Cardiac muscle cell (in vitro differentiated cells and primary cell): Measurements from ENCODE around the gene ENOX1. TPM values are rescaled to one million over a fixed set of nuclear protein-coding genes. Genes with fewer than 3 reads are reported as not detected.

Source experiments
- DNase-seq, 2 donors: peaks; one replicate each; pipeline versions ENCODE4 v3.0.0 to v3.0.0-alpha.2; 2010 to 2017; ENCODE audit warnings: low read depth in 1 of 2, low spot score in 1 of 2
- H3K27ac ChIP-seq: fragments of 200-600 bp; sonication (generic); 2 replicates; pipeline ENCODE4 v1.5.1; 2016
- H3K27me3 ChIP-seq: fragments of 200-600 bp; sonication (generic); 2 replicates; pipeline ENCODE4 v1.6.0; 2016; ENCODE audit warnings: control low read depth
- H3K36me3 ChIP-seq: fragments of 200-600 bp; sonication (generic); 2 replicates; pipeline ENCODE4 v1.5.1; 2016; ENCODE audit warnings: control low read depth
- H3K4me1 ChIP-seq: fragments of 200-600 bp; sonication (generic); 2 replicates; pipeline ENCODE4 v1.8.1; 2017; ENCODE audit warnings: low read depth, mild to moderate bottlenecking, mixed run types
- H3K4me3 ChIP-seq: fragments of 200-600 bp; sonication (generic); 2 replicates; pipeline ENCODE4 v1.5.1; 2016; ENCODE audit warnings: mild to moderate bottlenecking
- H3K9me3 ChIP-seq: fragments of 200-600 bp; sonication (generic); 2 replicates; pipeline ENCODE4 v1.5.1; 2017; ENCODE audit warnings: low read depth, mild to moderate bottlenecking, control low read depth
- CTCF ChIP-seq: IDR thresholded peaks from 2 replicates; pipeline ENCODE4 v1.5.1; 2012; ENCODE audit warnings: low read depth, mild to moderate bottlenecking, low read length
- polyA plus RNA-seq: library from polyadenylated mRNA; unstranded; fragments of >200 nt; fragmentation: Nextera tagmentation; extraction: Ambion mirVana; gene quantifications from 2 replicates; pipeline ENCODE4 v1.2.1, GENCODE V29; 2016
- total RNA-seq: library from RNA; depleted of rRNA; stranded (reverse); fragments of >200 nt; gene quantifications from 2 replicates; pipeline ENCODE4 v1.2.3, GENCODE V29; 2016

ENOX1 gene
- total and polyA plus RNA-seq, 2 experiments from 2014 or later, result 2.0 to 5.1 TPM

DNA sequence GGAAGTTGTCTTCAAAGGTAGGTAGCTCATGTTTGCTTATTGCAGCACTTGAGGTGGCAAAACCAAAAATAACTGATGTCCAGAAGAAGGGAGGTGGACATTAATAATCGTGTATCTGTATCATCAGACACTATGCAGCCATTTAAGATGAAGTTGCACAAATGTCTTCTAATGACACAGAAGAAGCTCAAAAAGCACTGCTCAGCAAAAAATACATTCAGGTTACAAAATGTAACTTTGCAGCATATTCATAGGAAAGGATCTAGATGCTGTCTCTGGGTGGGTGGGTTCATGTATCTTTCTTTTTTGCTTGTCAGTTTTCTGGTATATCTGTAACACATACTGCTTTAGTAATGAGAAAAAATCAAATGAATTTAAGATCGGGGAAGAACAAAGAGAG is 515.6 kb downstream of the ENOX1 start:
- peak overlapping the region; percentile 94 for H3K27ac ChIP-seq
- DNase-seq, result no peak
- H3K4me3 ChIP-seq, result no peak overlapping the region
- H3K27me3 ChIP-seq, result no peaks in the 10 kb centered on the region
- no peaks in the 10 kb centered on the region for H3K36me3 ChIP-seq
- H3K9me3 ChIP-seq, result no peaks in the 10 kb centered on the region
- peaks cover 51% of the 10 kb centered on the region for H3K4me1 ChIP-seq
- TF ChIP-seq CTCF, result no peak

DNA sequence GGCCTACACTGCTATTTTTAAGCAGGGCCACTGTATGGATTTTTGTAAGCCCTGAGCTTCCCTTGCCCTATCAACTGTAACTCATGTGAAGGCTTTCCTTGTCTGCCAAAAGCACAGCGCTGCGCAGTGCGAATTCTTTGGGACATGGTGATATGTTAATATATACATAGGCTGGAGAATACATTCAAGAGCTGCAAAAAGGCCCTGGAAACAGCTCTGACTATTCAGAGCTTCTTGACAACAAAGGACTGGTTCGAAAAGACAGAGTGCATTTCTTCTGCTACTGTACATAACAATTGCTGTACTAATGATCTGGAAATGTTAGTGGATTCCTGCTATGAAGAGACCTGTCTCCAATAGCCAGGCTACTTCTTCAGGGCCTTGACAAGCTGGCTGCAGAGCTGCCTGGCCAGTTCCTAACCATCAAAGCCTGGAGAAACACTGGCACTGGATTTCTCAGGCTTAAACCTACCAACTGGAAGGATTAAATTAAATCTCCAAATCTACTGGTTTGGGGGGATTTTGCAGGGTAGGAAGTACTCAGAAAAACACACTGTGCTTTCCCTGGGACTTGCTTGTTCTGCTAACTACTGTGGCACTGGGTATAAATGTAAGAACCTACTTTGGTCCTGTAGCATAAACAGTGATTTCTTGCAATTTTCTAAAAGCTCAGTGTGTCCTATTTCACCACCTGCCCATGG is 516.5 kb downstream of the ENOX1 start:
- Histone ChIP-seq H3K4me3 (no peak overlapping the region), H3K36me3 (no peaks in the 10 kb centered on the region), H3K4me1 (peaks cover 60% of the 10 kb centered on the region), H3K9me3 (no peaks in the 10 kb centered on the region), H3K27ac (peak overlapping the region; percentile 94), H3K27me3 (no peaks in the 10 kb centered on the region)
- DNase-seq, result peak in 1 of 2 donors; percentile 15
- TF ChIP-seq CTCF, result no peak

- DNase-seq, result peak; percentile 44 to 96
- Histone ChIP-seq H3K4me1 (peaks cover 66% of the 10 kb centered on the region), H3K27me3 (no peaks in the 10 kb centered on the region), H3K27ac (peak overlapping the region; percentile 94), H3K36me3 (no peaks in the 10 kb centered on the region), H3K4me3 (no peak overlapping the region), H3K9me3 (no peaks in the 10 kb centered on the region)
- TF ChIP-seq CTCF, result no peak
Observed at GRCh38 chr13:43269037-43269481, 517.7 kb downstream of the ENOX1 start.

DNA sequence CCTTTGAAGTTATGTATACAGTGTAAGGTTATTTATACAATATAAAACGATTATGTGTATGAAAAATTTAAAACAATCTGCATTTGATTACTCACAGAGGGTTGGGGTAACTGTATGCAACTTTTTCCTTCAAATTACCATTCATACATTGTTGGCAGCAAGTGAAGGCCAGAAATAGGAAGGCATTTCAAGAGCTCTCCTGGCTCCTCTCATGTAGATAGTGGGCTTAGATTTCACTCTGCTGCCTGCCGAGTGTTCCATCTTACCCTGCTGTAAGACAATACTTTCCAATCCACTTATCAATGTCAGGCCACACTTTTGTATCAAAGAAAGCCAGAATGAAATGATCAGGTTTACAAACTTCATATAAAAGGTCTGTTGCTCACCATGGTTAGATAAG is 518.1 kb downstream of the ENOX1 start:
- TF ChIP-seq CTCF, result no peak
- Histone ChIP-seq H3K9me3 (no peaks in the 10 kb centered on the region), H3K4me3 (no peak overlapping the region), H3K27me3 (no peaks in the 10 kb centered on the region), H3K27ac (peak overlapping the region; percentile 94), H3K36me3 (no peaks in the 10 kb centered on the region), H3K4me1 (peaks cover 66% of the 10 kb centered on the region)
- peak; percentile 32 to 75 for DNase-seq

DNA sequence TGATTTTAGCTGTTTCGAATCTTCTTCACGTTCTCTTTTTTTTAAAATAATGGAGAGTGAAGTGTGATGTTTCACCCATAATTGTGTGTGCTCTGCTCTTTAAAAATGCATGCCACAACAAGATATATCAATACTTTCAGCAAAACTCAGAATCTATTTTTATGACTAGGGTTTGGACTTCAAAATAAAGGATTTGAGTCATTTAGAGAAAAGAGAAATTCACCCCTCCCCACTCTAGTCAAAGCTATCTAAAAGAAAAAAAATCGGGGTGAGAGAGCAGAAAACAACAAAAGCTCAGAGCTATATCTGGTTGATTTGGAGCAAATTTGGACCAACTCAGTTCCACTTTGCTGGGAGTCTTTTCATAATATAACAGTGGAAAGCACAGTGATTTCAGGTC is 518.9 kb downstream of the ENOX1 start:
- no peak overlapping the region for H3K4me3 ChIP-seq
- TF ChIP-seq CTCF, result no peak

More for the DNA sequence above, 518.9 kb downstream of the ENOX1 start:
- Histone ChIP-seq H3K4me1 (peaks cover 66% of the 10 kb centered on the region), H3K9me3 (no peaks in the 10 kb centered on the region), H3K36me3 (no peaks in the 10 kb centered on the region), H3K27me3 (no peaks in the 10 kb centered on the region), H3K27ac (peak overlapping the region; percentile 94)
- no peak for DNase-seq
